ENCODE data around the gene DDR1.

DDR1 gene

GRCh38 chr6:30877419-30878262 is 6.7 kb upstream of the DDR1 start:
- H2AFZ ChIP-seq (ENCODE audit: low read depth), result peak overlapping the region; percentile 45; the same call in 1 of the 2 replicates

GRCh38 chr6:30879684-30880427 is 4.5 kb upstream of the DDR1 start:
- Histone ChIP-seq H3K4me3 (IDR thresholded peaks at IDR 0.05; ENCODE audit: insufficient read depth, low read depth, low read length) (no peak overlapping the region), H3K4me1 (ENCODE audit: low read depth, poor library complexity, severe bottlenecking) (peaks cover 15% of the 10 kb centered on the region), H3K4me2 (no peak overlapping the region), H3K27me3 (ENCODE audit: insufficient read depth, low read depth) (peaks cover 6% of the 10 kb centered on the region; the same call in 1 of the 2 replicates), H3K36me3 (ENCODE audit: insufficient read depth) (no peaks in the 10 kb centered on the region), H3K27ac (no peak overlapping the region), H3K9ac (no peak overlapping the region), H4K20me1 (ENCODE audit: insufficient read depth) (no peaks in the 10 kb centered on the region), H2AFZ (ENCODE audit: low read depth) (no peak overlapping the region), H3K79me2 (ENCODE audit: insufficient read depth, low read depth) (no peaks in the 10 kb centered on the region)
- TF ChIP-seq CTCF (conservative IDR thresholded peaks at IDR 0.05; ENCODE audit: low read depth, low read length), result no peak

More at GRCh38 chr6:30877419-30878262, 6.7 kb upstream of the DDR1 start:
- Histone ChIP-seq H3K4me3 (IDR thresholded peaks at IDR 0.05; ENCODE audit: insufficient read depth, low read depth, low read length) (no peak overlapping the region), H4K20me1 (ENCODE audit: insufficient read depth) (no peaks in the 10 kb centered on the region), H3K4me2 (peak overlapping the region; percentile 67), H3K79me2 (ENCODE audit: insufficient read depth, low read depth) (no peaks in the 10 kb centered on the region), H3K36me3 (ENCODE audit: insufficient read depth) (no peaks in the 10 kb centered on the region), H3K27ac (no peak overlapping the region), H3K27me3 (ENCODE audit: insufficient read depth, low read depth) (no peaks in the 10 kb centered on the region), H3K4me1 (ENCODE audit: low read depth, poor library complexity, severe bottlenecking) (peaks cover 13% of the 10 kb centered on the region), H3K9ac (no peak overlapping the region)
- TF ChIP-seq CTCF (conservative IDR thresholded peaks at IDR 0.05; ENCODE audit: low read depth, low read length), result peak; percentile 81

- TF ChIP-seq CTCF (conservative IDR thresholded peaks at IDR 0.05; ENCODE audit: low read depth, low read length), result no peak
- H3K9ac ChIP-seq, result no peak overlapping the region
- H4K20me1 ChIP-seq (ENCODE audit: insufficient read depth), result no peaks in the 10 kb centered on the region
- no peak overlapping the region for H2AFZ ChIP-seq (ENCODE audit: low read depth)
- no peak overlapping the region for H3K27ac ChIP-seq
- no peaks in the 10 kb centered on the region for H3K79me2 ChIP-seq (ENCODE audit: insufficient read depth, low read depth)
- no peaks in the 10 kb centered on the region for H3K36me3 ChIP-seq (ENCODE audit: insufficient read depth)
- peaks cover 17% of the 10 kb centered on the region for H3K4me1 ChIP-seq (ENCODE audit: low read depth, poor library complexity, severe bottlenecking)
- H3K27me3 ChIP-seq (ENCODE audit: insufficient read depth, low read depth), result peaks cover 9% of the 10 kb centered on the region; the same call in 1 of the 2 replicates
- no peak overlapping the region for H3K4me2 ChIP-seq
- no peak overlapping the region for H3K4me3 ChIP-seq (IDR thresholded peaks at IDR 0.05; ENCODE audit: insufficient read depth, low read depth, low read length)
Measured at GRCh38 chr6:30880698-30881252, 3.5 kb upstream of the DDR1 start.

GRCh38 chr6:30881392-30882203 is 2.7 kb upstream of the DDR1 start:
- H4K20me1 ChIP-seq (ENCODE audit: insufficient read depth), result no peaks in the 10 kb centered on the region
- no peak overlapping the region for H3K27ac ChIP-seq
- no peak for TF ChIP-seq CTCF (conservative IDR thresholded peaks at IDR 0.05; ENCODE audit: low read depth, low read length)
- H3K27me3 ChIP-seq (ENCODE audit: insufficient read depth, low read depth), result peaks cover 13% of the 10 kb centered on the region; the same call in 1 of the 2 replicates
- no peak overlapping the region for H3K4me2 ChIP-seq
- H3K79me2 ChIP-seq (ENCODE audit: insufficient read depth, low read depth), result no peaks in the 10 kb centered on the region
- no peak overlapping the region for H3K9ac ChIP-seq
- no peak overlapping the region for H2AFZ ChIP-seq (ENCODE audit: low read depth)
- H3K4me1 ChIP-seq (ENCODE audit: low read depth, poor library complexity, severe bottlenecking), result peaks cover 17% of the 10 kb centered on the region
- no peak overlapping the region for H3K4me3 ChIP-seq (IDR thresholded peaks at IDR 0.05; ENCODE audit: insufficient read depth, low read depth, low read length)
- H3K36me3 ChIP-seq (ENCODE audit: insufficient read depth), result no peaks in the 10 kb centered on the region
